GM19324 (cell line): ENCODE results near the gene ECT2L.

Experiments used
- ATAC-seq: cut with Tn5 transposase; IDR thresholded peaks from one replicate; pipeline ENCODE4 v1.9.1; 2021; ENCODE audit warnings: mild to moderate bottlenecking, moderate library complexity; ENCODE audit not compliant: unreplicated experiment, low FRiP score

ECT2L gene

GRCh38 chr6:138857775-138858174 is 61.9 kb downstream of the ECT2L start:
- no peak for ATAC-seq

- ATAC-seq, result no peak
Observed at GRCh38 chr6:138862456-138862855, 66.6 kb downstream of the ECT2L start.

- ATAC-seq, result no peak
Observed at GRCh38 chr6:138863321-138863720, 67.4 kb downstream of the ECT2L start.

DNA sequence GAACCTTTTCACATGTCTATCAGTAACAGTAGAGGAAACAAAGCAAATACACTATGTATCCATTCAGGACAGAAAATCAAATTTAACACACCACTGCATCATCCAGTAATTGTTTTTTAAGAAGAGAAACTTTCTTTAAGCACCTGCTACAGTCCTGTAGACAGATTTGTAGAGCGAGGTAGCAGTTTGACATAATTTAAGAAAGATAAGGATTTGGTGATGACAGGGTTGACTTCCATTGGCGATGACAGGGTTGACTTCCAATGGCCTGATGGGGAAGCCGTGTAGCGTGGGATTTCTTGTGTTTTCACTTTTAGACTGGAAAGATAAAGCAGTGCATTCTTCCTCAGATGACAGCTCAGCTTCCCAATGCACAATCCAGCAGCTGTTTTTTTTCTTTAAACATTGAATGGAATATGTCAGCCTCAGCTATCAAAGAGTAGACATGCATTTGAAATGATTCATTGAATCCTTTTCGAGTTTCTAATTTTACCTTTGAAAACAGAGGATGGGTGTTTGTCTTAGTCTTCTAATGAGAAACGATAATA is 68.5 kb downstream of the ECT2L start:
- ATAC-seq, result no peak

GRCh38 chr6:138865480-138866109 is 69.7 kb downstream of the ECT2L start:
- no peak for ATAC-seq

GRCh38 chr6:138868181-138868580 is 72.3 kb downstream of the ECT2L start:
- no peak for ATAC-seq

GRCh38 chr6:138869398-138869797 is 73.5 kb downstream of the ECT2L start:
- ATAC-seq, result no peak

DNA sequence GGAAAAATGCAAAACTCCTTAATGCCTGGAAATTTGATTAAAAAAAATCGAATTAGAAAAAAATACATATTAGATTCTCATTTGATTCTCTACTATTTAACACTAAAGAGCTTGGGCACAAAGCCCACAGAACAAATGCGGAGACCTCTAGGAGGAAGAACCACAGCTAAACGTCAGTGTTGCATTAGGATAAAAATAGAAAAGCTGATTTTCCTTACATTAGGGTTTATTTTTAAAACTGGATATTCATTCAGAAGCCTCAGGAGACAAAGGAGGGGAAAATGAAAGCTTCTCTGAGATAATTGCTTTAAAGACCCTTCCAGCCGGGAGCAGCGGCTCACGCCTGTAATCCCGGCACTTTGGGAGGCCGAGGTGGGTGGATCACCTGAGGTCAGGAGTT is 77.3 kb downstream of the ECT2L start:
- no peak for ATAC-seq

- peak; percentile 54 for ATAC-seq
Observed at GRCh38 chr6:138882369-138883017, 86.6 kb downstream of the ECT2L start.

DNA sequence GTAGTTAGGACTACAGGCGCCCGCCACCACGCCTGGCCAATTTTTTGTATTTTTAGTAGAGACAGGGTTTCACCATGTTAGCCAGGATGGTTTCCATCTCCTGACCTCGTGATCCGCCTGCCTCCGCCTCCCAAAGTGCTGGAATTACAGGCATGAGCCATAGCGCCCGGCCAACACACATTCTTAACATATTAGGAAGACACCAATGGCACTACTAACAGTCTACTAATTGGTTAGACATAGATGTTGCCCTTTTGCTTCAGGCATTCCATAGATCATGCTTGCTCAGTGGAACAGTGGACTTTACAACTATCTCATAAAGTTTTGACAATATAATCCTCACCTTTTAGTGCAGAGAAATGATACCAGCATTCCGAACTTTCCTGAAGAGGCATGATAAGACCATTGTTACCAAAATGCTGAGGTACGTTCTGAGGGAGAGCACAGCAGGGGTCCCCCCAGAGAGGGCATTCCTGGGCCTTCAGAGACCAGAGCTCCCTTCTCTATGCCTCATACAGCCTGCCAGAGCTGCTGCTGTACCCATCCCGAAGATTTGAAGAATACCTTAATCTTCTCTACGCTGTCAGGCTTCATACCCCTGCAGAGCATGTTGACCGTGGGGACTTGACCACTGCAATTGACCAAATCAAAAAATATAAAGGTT is 89.4 kb downstream of the ECT2L start:
- ATAC-seq, result no peak

GRCh38 chr6:138891255-138891986 is 95.5 kb downstream of the ECT2L start:
- ATAC-seq, result no peak

DNA sequence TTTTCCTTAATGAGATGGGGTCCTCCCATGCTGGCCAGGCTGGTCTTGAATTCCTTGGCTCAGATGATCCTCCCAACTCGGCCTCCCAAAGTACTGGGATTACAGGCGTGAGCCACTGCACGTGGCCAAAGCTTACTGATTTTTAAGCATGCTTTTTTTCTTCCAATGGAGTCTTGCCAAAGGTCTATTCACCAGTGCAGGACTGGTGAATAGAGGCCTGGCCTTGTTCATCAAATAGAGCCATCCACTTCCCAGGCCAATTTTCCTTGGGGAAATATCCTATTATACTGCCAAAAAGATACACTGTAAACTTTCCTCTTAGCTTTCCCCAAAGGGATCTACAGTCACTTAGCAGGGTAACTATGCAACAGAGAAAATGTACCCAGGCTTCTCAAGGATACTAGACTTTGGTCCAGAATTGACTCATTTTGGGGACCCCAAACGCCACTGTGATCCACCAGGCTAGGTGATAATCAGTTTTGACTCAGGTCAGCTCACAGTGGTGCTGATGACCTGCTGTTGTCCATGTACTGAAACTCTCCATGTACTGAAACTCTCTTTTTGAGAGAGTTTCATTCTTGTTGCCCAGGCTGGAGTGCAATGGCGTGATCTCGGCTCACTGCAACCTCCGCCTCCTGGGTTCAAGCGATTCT is 100.3 kb downstream of the ECT2L start:
- ATAC-seq, result no peak

DNA sequence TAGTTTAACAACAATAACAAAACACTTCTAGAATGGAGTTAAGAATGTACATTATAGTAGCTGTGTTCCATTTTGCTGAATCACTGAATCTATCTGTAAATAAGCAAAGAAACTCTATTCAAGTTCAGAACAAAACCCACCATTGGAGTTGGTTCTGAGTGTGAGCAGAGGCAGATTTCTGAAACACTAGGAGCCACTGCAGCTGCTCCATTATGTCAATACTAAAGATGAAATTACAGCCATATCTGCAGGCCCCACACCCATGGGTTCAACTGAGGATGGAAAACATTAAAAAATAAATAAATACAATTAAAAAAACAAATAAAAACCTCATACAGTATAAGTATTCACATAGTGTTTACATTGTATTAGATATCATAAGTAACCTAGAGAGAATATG is 101.1 kb downstream of the ECT2L start:
- ATAC-seq, result no peak

GRCh38 chr6:138907167-138907566 is 111.3 kb downstream of the ECT2L start:
- ATAC-seq, result no peak

GRCh38 chr6:138909511-138909910 is 113.6 kb downstream of the ECT2L start:
- no peak for ATAC-seq

DNA sequence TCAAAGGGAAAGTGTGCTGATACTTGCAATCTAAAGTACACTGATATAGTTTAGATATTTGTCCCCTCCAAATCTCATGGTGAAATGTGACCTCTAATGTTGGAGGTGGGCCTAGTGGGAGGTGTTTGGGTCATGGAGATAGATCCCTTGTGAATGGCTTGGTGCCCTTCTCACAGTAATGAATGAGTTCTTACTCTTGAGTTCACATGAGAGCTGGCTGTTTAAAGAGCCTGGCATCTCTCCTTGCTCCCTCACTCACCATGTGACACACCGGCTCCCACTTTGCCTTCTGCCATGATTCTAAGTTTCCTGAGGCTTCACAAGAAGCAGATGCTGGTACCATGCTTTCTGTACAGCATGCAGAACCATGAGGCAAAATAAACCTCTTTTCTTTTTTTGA is 114.1 kb downstream of the ECT2L start:
- ATAC-seq, result no peak

DNA sequence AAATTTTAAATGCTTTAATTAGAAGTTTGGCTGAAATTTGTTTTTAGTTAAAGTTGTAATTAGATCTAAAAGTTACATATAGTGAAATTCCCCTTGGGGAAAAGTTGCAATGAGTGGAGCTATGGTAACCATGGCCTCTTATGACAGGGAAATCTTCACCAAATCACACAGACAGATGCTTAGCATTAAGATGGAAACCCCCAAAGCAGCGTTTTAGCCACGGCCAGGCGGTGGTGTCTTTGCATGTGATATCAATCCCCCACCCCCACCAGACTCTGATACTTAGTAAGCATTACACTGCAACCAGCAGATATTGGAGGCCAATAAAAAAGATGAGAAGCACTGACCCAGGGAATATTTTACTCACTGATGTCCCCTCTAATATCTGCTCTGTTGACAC is 116.4 kb downstream of the ECT2L start:
- no peak for ATAC-seq

- ATAC-seq, result no peak
Observed at GRCh38 chr6:138914701-138915100, 118.8 kb downstream of the ECT2L start.

GRCh38 chr6:138920906-138921305 is 125.0 kb downstream of the ECT2L start:
- ATAC-seq, result no peak

- no peak for ATAC-seq
Observed at GRCh38 chr6:138923561-138923960, 127.7 kb downstream of the ECT2L start.
